Measurements from ENCODE around the gene RASGRF1.
"Not testable (repeated sequence)": the region's sequence is repeated elsewhere in the genome, so short reads cannot be mapped to it uniquely, and the experiment has no call there.

DNA sequence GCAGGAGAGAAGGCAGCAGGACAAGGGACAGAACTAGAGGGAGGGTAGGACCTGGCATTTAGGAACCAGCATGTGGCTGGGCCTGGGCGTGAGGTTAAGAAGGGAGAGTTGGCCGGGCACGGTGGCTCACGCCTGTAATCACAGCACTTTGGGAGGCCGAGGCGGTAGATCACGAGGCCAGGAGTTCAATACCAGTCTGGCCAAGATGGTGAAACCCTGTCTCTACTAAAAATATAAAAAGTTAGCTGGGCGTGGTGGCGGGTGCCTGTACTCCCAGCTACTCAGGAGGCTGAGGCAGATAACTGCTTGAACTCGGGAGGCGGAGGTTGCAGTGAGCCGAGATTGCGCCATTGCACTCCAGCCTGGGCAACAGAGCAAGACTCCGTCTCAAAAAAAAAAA lies 162.4 kb downstream of the RASGRF1 start:
- TF ChIP-seq, protein P1, sequence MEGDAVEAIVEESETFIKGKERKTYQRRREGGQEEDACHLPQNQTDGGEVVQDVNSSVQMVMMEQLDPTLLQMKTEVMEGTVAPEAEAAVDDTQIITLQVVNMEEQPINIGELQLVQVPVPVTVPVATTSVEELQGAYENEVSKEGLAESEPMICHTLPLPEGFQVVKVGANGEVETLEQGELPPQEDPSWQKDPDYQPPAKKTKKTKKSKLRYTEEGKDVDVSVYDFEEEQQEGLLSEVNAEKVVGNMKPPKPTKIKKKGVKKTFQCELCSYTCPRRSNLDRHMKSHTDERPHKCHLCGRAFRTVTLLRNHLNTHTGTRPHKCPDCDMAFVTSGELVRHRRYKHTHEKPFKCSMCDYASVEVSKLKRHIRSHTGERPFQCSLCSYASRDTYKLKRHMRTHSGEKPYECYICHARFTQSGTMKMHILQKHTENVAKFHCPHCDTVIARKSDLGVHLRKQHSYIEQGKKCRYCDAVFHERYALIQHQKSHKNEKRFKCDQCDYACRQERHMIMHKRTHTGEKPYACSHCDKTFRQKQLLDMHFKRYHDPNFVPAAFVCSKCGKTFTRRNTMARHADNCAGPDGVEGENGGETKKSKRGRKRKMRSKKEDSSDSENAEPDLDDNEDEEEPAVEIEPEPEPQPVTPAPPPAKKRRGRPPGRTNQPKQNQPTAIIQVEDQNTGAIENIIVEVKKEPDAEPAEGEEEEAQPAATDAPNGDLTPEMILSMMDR (IDR thresholded peaks at IDR 0.05; ENCODE audit: low read depth, low read length) = not testable (repeated sequence)
- TF ChIP-seq, protein P2, sequence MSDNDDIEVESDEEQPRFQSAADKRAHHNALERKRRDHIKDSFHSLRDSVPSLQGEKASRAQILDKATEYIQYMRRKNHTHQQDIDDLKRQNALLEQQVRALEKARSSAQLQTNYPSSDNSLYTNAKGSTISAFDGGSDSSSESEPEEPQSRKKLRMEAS (IDR thresholded peaks at IDR 0.05; ENCODE audit: low read depth, low read length) = not testable (repeated sequence)
- not testable (repeated sequence) for TF ChIP-seq POLR2A (IDR thresholded peaks at IDR 0.05; ENCODE audit: extremely low read depth, insufficient read length)

Data from NB4 (cell line).